HT1080 (cell line): ENCODE measurements around the gene SELENBP1. TPM values are rescaled to one million over a fixed set of nuclear protein-coding genes. Genes with fewer than 3 reads are reported as not detected.
A peak's percentile ranks its signal among the peaks of the same experiment; 100 is the strongest.

Experiments
- DNase-seq: peaks from one replicate; pipeline ENCODE4 v3.0.0-alpha.2; 2015; ENCODE audit warnings: low read depth
- total RNA-seq: library from RNA; depleted of rRNA; stranded (reverse); fragments of >200 nt; shearing (Covaris generic); gene quantifications from 2 replicates; pipeline ENCODE4 v1.2.3, GENCODE V29; 2014

SELENBP1 gene
- total RNA-seq, 1 experiment from 2014 or later = not detected

GRCh38 chr1:151346082-151346768 is 26.3 kb downstream of the SELENBP1 start:
- DNase-seq = no peak

DNA sequence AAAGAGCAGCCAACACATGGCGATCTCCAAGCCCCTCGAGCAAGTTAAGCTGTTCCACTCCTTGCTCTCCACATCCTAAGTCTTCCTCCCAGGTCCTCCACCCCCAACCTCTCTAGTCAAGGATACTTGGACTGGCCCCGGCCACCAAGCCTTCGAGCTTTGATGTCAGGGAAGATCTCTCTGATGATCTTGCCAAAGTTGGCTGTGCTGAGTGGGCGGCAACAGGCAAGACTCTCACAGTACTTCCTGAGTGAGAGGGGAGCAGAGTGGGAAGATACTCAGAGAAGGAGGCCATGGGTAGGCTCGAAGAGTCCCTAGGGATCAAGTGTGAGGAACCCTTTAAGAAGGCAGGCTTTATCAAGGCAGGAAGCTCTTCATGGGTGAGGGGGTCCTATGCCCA is 28.2 kb downstream of the SELENBP1 start:
- no peak for DNase-seq

DNA sequence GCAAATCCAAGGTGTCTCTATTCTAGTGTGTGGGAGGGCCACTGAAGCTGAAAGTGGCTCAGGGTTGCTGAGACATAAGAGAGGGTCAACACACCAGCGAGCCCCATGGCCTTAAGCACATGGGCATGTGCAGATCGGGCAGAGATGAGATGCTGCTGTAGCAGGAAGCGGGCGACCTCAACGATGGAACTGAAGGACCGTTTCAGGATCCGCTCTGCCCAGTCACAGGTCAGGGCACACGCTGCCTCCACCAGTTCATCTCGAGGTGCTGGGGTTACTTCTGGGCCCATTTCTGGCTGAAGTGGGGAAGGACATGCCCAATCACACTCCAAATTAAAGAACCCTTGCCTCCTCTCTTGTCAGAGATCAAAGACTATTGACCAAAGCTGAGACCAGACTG is 28.9 kb downstream of the SELENBP1 start:
- DNase-seq = no peak

GRCh38 chr1:151342569-151342968 is 29.9 kb downstream of the SELENBP1 start:
- DNase-seq = no peak

GRCh38 chr1:151342021-151342420 is 30.5 kb downstream of the SELENBP1 start:
- no peak for DNase-seq

DNA sequence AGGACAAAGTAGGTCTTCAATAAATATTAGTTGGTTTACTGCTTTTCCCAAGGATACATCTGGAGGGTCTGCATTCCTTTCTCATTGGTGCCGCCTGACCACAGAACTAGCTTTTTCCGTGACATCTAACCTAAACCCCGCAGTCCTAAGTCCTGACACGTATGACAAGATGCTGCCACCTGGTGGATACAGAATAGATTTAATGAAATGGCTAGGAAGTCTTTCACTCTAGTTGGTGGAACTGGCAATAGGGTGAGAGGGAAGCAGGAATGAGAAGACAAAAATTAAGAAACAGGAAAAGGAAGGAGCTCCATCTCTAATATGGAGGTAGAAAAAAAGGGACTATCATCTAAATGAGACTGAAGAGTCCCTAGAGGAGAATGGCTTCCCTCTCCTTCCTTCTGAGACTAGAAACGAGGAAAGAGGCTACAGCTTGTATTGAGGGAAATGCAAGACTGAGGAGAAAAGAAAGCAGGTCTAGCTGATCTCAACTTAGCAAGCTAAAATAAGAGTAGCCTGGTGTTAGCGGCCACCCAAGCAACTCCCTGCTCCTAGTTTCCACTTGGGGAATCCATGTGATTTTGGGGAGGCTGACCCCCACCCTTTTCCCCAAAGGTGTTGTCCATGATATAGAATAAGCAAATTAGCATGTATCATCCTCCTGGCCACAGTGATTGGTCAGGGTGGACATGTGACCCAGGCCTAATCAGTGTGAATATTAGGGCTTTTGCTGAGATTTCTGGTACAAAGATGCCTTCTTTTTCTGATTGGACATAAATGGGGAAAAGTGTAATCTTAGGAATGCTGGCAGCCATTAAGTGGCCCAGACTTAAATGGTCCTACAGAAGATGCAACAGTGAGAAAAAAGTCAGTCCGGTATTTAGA is 31.4 kb downstream of the SELENBP1 start:
- peak; percentile 70 for DNase-seq

GRCh38 chr1:151336556-151336955 is 35.9 kb downstream of the SELENBP1 start:
- no peak for DNase-seq

GRCh38 chr1:151334822-151335221 is 37.7 kb downstream of the SELENBP1 start:
- DNase-seq = no peak

DNA sequence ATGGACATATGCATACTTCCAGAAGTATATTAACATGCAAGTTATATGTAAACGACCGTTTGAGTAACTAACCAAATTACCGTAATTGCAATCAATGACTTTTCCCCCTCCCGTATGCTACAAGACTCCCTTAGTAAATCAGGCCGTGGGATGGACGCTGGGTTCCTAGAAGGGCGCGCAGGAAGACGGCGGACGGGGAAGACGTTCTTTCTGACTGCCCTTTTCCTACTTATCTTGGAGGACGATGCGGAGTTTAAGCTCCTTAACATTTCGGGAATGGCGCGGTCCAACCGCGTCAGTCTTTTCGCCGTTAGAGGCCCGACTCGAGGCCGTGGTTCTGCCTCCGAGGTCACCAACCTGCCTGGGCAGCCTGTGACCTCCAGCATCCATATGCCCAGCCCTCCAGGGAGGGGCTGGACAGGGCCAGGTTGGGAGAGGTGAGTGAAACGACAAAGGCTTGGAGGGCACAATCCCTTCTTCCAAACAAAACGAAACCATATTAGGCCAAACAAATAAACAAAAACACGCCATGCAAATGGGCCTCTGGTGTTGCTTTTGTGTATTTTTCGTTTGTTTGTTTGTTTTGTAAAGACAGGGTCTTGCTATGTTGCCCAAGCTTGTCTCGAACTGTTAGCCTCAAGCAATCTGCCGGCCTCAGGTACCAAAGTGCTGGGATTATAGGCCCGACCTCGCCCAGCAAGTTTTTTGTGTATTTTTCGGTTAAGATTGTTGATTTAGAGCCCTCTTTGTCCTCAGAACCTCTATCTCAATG is 44.4 kb downstream of the SELENBP1 start:
- no peak for DNase-seq

GRCh38 chr1:151327223-151327902 is 45.1 kb downstream of the SELENBP1 start, which contains the start of gene PI4KB:
Gene PI4KB, minus strand, starts transcription at chr1:151327416. Its CDS starts 10,935 bp downstream, at chr1:151316481.
- peak; percentile 96 for DNase-seq

GRCh38 chr1:151326619-151327222 is 45.8 kb downstream of the SELENBP1 start:
- DNase-seq = peak; percentile 13

GRCh38 chr1:151325646-151326429 is 46.7 kb downstream of the SELENBP1 start:
- DNase-seq = peak; percentile 25

- DNase-seq = no peak
Measured at GRCh38 chr1:151325231-151325630, 47.3 kb downstream of the SELENBP1 start.

DNA sequence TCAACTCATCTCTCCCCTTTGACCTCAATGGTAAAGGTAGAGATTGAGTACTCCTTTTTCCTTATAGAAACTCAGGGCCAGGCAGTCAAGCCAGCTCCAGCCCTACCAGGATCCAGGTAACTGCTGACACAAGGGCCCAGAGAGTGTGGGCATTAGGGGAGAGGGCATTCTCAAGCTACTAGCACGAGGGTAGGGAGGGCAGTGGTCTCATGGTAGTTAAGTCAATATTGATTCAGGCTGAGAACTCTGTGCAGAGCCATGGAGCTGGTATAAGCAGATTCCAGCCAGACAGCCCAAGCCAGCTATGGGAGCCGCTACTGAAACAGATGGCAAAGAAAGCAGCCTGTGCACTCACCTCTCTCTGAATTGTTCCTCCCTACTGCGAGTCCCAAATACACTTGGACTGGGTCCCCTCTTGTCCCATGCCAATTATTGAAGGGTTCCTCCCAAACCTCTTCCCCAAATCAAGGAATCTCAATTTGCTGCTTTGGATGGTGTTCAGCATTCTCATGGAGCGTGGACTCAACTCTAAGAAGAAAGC is 48.0 kb downstream of the SELENBP1 start:
- no peak for DNase-seq

GRCh38 chr1:151318975-151319374 is 53.5 kb downstream of the SELENBP1 start:
- DNase-seq = no peak

DNA sequence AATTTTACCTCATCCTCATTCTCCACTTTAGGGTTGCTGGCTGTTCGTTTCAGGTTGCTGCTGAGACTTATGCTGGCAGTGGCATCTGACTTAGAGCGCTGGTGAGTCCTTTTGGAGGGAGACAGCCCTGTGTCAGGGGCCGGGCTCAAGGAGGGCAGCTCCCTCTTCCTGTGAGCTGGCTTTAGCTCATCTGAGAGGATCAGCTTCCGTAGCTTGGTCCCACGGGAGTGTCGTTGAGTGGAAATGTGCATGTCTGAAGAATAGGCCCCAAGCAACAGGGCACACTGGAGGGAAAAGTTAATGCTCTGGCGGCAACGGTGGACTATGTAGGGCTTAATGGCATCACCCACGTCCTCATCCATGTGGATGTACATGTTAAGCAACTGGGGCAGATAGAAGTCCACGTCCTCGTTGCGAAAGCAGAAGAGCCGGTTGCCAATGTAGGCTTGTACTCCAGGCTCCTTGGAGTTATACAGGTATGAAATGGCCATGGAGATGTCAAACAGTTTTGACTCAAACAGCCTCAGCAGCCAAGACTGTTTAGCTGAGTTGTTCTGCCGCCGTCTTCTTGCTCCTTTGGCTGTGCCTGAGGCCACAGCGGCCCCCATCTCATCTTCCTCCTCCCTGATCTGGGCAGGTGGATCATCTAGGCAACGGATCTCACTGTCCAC is 56.8 kb downstream of the SELENBP1 start:
- no peak for DNase-seq
